Measurements from ENCODE around the gene TTC33.

GRCh38 chr5:40691894-40692293 lies 63.9 kb downstream of the TTC33 start:
- TF ChIP-seq CTCF (IDR thresholded peaks at IDR 0.05) (no peak), POLR2A (IDR thresholded peaks at IDR 0.05) (no peak)
